ENCODE measurements around the gene MYO3A.

GRCh38 chr10:25890995-25891394, 43.0 kb upstream of the MYO3A start:
- TF ChIP-seq NFE2L2 (IDR thresholded peaks at IDR 0.05; ENCODE audit: low read depth, low read length) (no peak), MAFK (IDR thresholded peaks at IDR 0.05; ENCODE audit: low read depth, low read length) (no peak), USF2 (IDR thresholded peaks at IDR 0.05; ENCODE audit: low read depth, low read length) (no peak), CEBPB (IDR thresholded peaks at IDR 0.05; ENCODE audit: low read depth, low read length) (no peak), POLR2A (IDR thresholded peaks at IDR 0.05; ENCODE audit: low read depth, low read length) (no peak), RAD21 (IDR thresholded peaks at IDR 0.05; ENCODE audit: low read length) (no peak), MAZ (IDR thresholded peaks at IDR 0.05; ENCODE audit: borderline replicate concordance, low read depth, low read length) (no peak), MXI1 (IDR thresholded peaks at IDR 0.05; ENCODE audit: borderline replicate concordance, low read depth, low read length) (no peak), BHLHE40 (IDR thresholded peaks at IDR 0.05; ENCODE audit: low read depth, low read length) (no peak), RCOR1 (IDR thresholded peaks at IDR 0.05; ENCODE audit: insufficient replicate concordance, low read length) (no peak), CHD1 (IDR thresholded peaks at IDR 0.05; ENCODE audit: low read depth, low read length) (no peak)
- TF ChIP-seq, protein P1, sequence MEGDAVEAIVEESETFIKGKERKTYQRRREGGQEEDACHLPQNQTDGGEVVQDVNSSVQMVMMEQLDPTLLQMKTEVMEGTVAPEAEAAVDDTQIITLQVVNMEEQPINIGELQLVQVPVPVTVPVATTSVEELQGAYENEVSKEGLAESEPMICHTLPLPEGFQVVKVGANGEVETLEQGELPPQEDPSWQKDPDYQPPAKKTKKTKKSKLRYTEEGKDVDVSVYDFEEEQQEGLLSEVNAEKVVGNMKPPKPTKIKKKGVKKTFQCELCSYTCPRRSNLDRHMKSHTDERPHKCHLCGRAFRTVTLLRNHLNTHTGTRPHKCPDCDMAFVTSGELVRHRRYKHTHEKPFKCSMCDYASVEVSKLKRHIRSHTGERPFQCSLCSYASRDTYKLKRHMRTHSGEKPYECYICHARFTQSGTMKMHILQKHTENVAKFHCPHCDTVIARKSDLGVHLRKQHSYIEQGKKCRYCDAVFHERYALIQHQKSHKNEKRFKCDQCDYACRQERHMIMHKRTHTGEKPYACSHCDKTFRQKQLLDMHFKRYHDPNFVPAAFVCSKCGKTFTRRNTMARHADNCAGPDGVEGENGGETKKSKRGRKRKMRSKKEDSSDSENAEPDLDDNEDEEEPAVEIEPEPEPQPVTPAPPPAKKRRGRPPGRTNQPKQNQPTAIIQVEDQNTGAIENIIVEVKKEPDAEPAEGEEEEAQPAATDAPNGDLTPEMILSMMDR (conservative IDR thresholded peaks at IDR 0.05; ENCODE audit: low read depth, low read length) = no peak
